K562 (cell line): ENCODE data around the gene SLC29A3.

ENCODE experiments used
- CBX8 ChIP-seq: fragments of 200-600 bp; sonication (generic); IDR thresholded peaks from 2 replicates; pipeline ENCODE4 v1.6.1; 2012; ENCODE audit warnings: borderline replicate concordance, mixed run types, low read depth, mild to moderate bottlenecking, moderate library complexity, mixed read lengths, low read length, control low read depth, inconsistent platforms; ENCODE audit not compliant: poor library complexity, severe bottlenecking; ENCODE audit errors: extremely low read depth
- ETV6 ChIP-seq, 3 experiments: fragments of 150-350 bp in 1 of 3; sonication (generic) in 1 of 3; formaldehyde crosslinking in 1 of 3; IDR thresholded peaks; 2 replicates each; pipeline versions ENCODE4 v1.6.1 to v1.8.0; 2014 to 2022; ENCODE audit warnings: borderline replicate concordance in 2 of 3, low read depth in 2 of 3, antibody characterized with exemption in 1 of 3, low read length in 1 of 3, mild to moderate bottlenecking in 1 of 3, missing genetic modification reagents in 1 of 3
- EZH2 ChIP-seq: IDR thresholded peaks from 2 replicates; pipeline ENCODE4 v1.6.1; 2012; ENCODE audit warnings: low read depth, mild to moderate bottlenecking, inconsistent platforms, low read length, borderline replicate concordance
- RFX5 ChIP-seq: IDR thresholded peaks from 2 replicates; pipeline ENCODE4 v1.6.1; 2011; ENCODE audit warnings: low read depth, mild to moderate bottlenecking, improper control_type of control experiment, low read length
- SIN3A ChIP-seq, 2 experiments: fragments of 150-350 bp in 1 of 2; IDR thresholded peaks; 2 replicates each; pipeline ENCODE4 v1.6.1; 2011 to 2016; ENCODE audit warnings: borderline replicate concordance in 2 of 2, low read depth in 2 of 2, low read length in 2 of 2, mild to moderate bottlenecking in 2 of 2, moderate library complexity in 2 of 2; ENCODE audit not compliant: control insufficient read depth in 1 of 2
- ZBTB17 ChIP-seq: fragments of 450-650 bp; formaldehyde crosslinking; IDR thresholded peaks from 2 replicates; pipeline ENCODE4 v1.4.0; 2020; ENCODE audit warnings: mild to moderate bottlenecking
- TF ChIP-seq, protein P1 (sequence below), 2 experiments: IDR thresholded peaks; 2 replicates each; pipeline ENCODE4 v1.6.1; 2012; ENCODE audit warnings: improper control_type of control experiment in 2 of 2, low read depth in 2 of 2, low read length in 2 of 2, borderline replicate concordance in 1 of 2
- TF ChIP-seq, protein P2 (sequence below): sonication (generic); formaldehyde crosslinking; IDR thresholded peaks from 2 replicates; pipeline ENCODE4 v1.8.1; 2023; ENCODE audit warnings: missing genetic modification reagents, mild to moderate bottlenecking, borderline replicate concordance
- TF ChIP-seq, protein P3 (sequence below): fragments of 450-650 bp; IDR thresholded peaks from 2 replicates; pipeline ENCODE4 v1.7.0; 2016; ENCODE audit warnings: borderline replicate concordance

DNA sequence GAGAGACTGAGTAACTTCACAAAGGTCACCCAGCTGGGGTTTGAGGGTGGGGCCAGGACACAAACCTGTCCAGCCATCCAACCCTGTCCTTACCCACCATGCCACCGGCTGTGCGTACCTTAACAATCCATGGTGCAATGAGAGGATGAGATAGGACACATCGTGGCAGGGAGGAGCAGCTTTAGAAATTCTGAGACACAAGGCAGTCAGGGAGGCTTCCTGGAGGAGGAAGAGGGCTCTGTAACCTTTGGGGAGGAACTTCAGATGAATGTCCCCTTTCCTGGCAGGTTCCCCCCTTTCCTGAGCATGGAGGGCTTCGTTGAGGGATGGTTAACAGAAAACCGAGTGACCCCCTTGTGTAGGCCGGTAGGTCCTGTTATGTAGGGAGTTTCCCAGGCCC, 35.6 kb upstream of the SLC29A3 start:
- TF ChIP-seq, protein P1, sequence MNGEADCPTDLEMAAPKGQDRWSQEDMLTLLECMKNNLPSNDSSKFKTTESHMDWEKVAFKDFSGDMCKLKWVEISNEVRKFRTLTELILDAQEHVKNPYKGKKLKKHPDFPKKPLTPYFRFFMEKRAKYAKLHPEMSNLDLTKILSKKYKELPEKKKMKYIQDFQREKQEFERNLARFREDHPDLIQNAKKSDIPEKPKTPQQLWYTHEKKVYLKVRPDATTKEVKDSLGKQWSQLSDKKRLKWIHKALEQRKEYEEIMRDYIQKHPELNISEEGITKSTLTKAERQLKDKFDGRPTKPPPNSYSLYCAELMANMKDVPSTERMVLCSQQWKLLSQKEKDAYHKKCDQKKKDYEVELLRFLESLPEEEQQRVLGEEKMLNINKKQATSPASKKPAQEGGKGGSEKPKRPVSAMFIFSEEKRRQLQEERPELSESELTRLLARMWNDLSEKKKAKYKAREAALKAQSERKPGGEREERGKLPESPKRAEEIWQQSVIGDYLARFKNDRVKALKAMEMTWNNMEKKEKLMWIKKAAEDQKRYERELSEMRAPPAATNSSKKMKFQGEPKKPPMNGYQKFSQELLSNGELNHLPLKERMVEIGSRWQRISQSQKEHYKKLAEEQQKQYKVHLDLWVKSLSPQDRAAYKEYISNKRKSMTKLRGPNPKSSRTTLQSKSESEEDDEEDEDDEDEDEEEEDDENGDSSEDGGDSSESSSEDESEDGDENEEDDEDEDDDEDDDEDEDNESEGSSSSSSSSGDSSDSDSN (IDR thresholded peaks at IDR 0.05; ENCODE audit: borderline replicate concordance in 1 of 2, low read depth in 2 of 2, low read length in 2 of 2), result no peak
- no peak for TF ChIP-seq ZBTB17 (CRISPR knock-in tag)
- no peak for TF ChIP-seq ETV6 (IDR thresholded peaks at IDR 0.05; ENCODE audit: borderline replicate concordance in 1 of 2, low read depth in 2 of 2, low read length in 1 of 2)
- TF ChIP-seq ETV6 (CRISPR knock-in tag; IDR thresholded peaks at IDR 0.05; ENCODE audit: borderline replicate concordance), result no peak
- TF ChIP-seq CBX8, result no peak
- TF ChIP-seq EZH2, result no peak
- TF ChIP-seq, protein P2, sequence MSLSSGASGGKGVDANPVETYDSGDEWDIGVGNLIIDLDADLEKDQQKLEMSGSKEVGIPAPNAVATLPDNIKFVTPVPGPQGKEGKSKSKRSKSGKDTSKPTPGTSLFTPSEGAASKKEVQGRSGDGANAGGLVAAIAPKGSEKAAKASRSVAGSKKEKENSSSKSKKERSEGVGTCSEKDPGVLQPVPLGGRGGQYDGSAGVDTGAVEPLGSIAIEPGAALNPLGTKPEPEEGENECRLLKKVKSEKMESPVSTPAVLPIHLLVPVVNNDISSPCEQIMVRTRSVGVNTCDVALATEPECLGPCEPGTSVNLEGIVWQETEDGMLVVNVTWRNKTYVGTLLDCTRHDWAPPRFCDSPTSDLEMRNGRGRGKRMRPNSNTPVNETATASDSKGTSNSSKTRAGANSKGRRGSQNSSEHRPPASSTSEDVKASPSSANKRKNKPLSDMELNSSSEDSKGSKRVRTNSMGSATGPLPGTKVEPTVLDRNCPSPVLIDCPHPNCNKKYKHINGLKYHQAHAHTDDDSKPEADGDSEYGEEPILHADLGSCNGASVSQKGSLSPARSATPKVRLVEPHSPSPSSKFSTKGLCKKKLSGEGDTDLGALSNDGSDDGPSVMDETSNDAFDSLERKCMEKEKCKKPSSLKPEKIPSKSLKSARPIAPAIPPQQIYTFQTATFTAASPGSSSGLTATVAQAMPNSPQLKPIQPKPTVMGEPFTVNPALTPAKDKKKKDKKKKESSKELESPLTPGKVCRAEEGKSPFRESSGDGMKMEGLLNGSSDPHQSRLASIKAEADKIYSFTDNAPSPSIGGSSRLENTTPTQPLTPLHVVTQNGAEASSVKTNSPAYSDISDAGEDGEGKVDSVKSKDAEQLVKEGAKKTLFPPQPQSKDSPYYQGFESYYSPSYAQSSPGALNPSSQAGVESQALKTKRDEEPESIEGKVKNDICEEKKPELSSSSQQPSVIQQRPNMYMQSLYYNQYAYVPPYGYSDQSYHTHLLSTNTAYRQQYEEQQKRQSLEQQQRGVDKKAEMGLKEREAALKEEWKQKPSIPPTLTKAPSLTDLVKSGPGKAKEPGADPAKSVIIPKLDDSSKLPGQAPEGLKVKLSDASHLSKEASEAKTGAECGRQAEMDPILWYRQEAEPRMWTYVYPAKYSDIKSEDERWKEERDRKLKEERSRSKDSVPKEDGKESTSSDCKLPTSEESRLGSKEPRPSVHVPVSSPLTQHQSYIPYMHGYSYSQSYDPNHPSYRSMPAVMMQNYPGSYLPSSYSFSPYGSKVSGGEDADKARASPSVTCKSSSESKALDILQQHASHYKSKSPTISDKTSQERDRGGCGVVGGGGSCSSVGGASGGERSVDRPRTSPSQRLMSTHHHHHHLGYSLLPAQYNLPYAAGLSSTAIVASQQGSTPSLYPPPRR, result no peak
- TF ChIP-seq RFX5, result no peak
- TF ChIP-seq, protein P3, sequence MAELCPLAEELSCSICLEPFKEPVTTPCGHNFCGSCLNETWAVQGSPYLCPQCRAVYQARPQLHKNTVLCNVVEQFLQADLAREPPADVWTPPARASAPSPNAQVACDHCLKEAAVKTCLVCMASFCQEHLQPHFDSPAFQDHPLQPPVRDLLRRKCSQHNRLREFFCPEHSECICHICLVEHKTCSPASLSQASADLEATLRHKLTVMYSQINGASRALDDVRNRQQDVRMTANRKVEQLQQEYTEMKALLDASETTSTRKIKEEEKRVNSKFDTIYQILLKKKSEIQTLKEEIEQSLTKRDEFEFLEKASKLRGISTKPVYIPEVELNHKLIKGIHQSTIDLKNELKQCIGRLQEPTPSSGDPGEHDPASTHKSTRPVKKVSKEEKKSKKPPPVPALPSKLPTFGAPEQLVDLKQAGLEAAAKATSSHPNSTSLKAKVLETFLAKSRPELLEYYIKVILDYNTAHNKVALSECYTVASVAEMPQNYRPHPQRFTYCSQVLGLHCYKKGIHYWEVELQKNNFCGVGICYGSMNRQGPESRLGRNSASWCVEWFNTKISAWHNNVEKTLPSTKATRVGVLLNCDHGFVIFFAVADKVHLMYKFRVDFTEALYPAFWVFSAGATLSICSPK, result no peak
- no peak for TF ChIP-seq SIN3A (IDR thresholded peaks at IDR 0.05; ENCODE audit: borderline replicate concordance in 2 of 2, control insufficient read depth in 1 of 2, low read depth in 2 of 2, low read length in 2 of 2)
